GM04504 (cell line): Measurements from ENCODE around the gene LRRC8C.
"Not testable (repeated sequence)": the region's sequence is repeated elsewhere in the genome, so short reads cannot be mapped to it uniquely, and the experiment has no call there.

Source experiments
- DNase-seq: peaks from one replicate; pipeline ENCODE4 v3.0.0-alpha.2; 2012; ENCODE audit warnings: low read depth

Gene LRRC8C

DNA sequence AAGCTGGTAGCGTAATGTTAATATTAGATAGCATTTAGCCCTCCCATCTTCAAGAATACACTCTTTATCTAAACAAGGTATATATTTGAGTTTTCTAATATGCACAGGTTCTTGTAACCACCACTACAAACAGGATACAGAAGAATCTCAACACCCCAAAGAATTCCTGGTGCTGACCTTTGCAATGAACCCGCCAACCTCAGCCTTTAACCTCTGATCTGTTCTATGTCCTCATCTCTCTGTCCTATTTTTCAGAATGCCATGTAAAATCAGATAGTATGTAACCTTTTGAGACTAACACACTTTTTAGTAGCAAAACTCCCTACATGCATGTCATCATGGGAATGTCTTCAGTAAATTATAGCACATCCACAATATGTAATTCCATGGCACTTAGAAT lies 71.1 kb downstream of the LRRC8C start:
- no peak for DNase-seq

GRCh38 chr1:89704885-89705284 lies 72.0 kb downstream of the LRRC8C start:
- not testable (repeated sequence) for DNase-seq

DNA sequence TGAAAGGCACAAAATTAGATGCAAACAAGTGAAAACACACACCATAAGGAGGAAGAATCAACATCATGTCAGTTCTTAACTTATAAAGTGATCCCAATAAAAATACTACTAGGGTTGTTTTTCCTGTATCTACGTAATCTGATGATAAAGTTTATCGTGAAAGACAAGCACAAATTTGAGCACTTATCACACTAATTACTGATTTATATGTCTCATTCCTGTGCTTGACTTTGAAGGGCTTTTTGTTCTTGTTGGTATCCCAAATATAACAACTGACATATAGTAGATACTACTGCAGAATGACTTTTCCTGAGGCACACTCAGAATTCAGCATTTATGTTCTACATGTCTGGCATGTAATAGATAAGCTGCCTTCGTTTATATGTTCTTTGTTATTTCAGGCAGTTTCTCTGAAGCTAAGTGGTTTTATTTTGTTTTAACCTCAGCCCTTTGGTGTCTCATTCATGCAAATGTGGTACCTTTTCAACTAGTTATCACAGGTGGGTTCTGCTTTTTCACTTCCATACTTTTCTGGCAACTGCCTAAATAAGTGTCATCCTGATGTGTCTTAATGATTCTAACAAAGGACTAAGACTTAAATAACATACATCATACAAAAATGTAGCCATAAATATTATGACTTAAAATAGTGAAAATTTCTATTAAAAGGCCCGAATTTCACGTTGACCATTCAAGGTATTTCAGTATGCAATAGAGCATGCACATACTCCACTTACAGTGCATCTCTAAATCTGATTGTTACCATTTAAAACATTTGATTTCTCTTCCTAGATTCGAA lies 73.2 kb downstream of the LRRC8C start:
- DNase-seq, result no peak

DNA sequence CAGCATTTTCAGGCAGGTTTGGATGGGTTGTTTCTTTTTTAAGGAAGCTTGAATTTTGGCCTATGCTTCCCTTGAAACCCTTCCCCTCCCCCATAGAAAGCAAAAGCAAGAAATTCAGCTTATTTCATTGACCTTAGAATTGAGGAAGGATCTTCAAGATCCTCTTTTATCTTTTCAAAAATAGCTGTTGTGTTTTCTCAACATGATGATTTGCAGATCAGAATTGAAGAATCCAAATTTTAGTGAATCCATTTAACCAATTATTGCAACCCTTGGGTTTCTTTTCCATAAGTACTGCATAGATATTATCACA lies 73.7 kb downstream of the LRRC8C start:
- no peak for DNase-seq

- no peak for DNase-seq
Measured at GRCh38 chr1:89708751-89709375, 75.9 kb downstream of the LRRC8C start.

DNA sequence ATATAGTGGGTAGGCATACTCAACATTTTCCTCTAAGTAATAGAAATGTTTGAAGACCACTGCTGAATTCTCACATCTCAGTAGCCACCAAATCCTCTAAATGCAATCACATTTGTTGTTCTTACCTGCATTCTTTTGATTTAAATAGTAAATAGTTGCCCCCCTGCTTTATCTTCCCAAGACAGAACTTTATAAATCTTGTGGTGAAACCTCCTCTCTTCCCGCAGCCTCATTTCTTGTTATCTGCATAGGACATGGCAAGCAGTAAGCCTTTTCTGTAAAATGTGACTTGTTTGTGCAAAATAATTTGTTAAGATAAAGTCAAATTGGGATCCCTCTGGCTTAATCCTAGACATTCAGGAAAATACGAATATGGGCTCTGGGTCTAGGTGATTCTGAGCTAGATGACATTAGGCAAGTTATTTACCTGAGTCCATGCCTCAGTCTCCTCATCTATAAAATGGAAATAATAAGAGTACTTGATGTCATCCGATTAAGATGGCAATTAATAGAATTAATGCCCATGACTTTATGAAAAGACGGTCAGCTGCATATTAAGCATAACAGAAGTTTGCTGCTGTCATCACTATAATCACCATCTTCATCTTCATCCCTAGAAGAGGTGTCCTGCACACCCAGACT lies 77.7 kb downstream of the LRRC8C start:
- no peak for DNase-seq

DNA sequence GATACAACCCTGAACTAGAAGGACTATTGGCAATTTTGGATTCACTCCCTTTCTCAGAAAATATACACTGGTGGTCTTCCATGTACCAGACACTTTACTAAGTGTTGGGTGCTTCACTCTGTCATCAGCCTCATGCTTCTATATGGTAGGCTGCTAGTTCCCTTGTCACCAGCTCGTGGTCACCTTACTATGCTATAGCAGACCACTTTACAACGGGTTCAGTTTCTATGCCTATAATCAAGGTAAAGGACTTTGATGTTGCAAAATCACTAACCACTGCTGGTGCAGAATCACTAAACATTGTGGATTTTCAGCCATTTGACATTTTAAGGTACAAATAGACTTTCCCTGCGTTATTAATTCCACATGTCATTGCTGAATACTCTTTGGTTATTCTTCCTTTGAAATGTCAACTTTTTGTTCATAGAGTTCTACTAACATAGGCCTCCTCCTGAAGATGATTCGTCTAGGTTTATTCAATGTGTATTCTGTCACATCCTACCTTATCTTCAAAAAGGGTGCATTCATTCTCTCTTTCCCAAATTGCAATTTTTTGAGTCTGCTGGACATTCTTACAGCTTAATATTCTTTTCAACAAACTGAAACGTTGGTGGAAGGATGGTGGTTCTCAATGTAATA lies 78.3 kb downstream of the LRRC8C start:
- no peak for DNase-seq

DNA sequence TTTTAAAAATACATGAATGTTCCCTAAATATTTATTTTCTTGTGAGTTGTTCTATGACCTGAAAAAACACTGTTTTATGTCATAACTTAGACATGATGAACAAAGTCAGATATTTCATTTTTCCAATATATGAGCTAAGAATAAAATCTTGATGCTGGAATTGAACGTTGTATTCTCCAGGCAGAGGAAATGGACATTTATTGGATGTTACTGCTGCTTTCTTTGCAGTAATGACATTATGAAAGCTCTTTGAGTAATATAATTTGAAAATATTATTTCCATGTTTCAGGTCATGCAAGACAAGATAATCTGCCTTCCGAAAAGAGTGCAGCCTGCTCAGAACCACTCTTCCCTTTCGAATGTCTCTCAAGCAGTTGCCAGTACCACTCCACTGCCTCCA lies 79.5 kb downstream of the LRRC8C start:
- no peak for DNase-seq

- no peak for DNase-seq
Measured at GRCh38 chr1:89715677-89716076, 82.8 kb downstream of the LRRC8C start.

GRCh38 chr1:89719502-89720306 lies 86.8 kb downstream of the LRRC8C start:
- no peak for DNase-seq

DNA sequence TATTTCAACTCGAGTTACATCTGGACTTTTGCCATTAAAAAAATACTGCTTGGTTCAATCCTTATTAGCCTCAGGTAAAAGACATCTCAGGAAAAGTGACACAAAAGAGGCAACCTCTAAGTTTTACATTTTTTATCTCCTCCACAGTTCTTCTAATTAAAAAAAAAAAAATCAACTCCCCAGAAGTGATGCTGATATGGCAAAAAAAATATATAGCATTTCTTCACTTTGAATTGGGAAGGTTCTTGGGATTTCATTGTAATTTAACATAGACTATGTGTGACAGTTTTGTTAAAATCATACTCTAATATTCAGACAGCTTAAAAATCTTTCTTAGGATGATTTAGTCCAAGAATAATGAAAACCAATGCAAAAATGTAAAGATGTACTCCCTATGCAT lies 87.9 kb downstream of the LRRC8C start:
- no peak for DNase-seq

- no peak for DNase-seq
Measured at GRCh38 chr1:89721351-89721750, 88.4 kb downstream of the LRRC8C start.

DNA sequence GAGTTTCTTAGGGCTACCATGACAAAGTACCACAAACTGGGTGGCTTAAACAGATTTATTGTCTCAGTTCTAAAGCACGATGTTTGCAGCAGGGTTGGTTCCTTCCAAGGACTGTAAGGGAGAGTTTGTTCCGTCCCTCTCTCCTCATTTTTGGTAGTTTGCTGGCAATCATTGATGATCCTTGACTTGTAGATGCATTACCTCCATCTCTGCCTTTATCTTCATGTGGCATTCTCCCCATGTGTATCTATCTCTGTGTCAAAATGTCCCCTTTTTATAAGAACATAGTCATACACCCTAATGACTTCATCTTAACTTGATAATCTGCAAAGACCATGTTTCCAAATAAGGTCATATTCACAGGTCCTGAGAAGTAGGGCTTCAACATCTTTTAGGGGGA lies 90.2 kb downstream of the LRRC8C start:
- DNase-seq, result no peak

GRCh38 chr1:89723863-89724262 lies 90.9 kb downstream of the LRRC8C start:
- no peak for DNase-seq

DNA sequence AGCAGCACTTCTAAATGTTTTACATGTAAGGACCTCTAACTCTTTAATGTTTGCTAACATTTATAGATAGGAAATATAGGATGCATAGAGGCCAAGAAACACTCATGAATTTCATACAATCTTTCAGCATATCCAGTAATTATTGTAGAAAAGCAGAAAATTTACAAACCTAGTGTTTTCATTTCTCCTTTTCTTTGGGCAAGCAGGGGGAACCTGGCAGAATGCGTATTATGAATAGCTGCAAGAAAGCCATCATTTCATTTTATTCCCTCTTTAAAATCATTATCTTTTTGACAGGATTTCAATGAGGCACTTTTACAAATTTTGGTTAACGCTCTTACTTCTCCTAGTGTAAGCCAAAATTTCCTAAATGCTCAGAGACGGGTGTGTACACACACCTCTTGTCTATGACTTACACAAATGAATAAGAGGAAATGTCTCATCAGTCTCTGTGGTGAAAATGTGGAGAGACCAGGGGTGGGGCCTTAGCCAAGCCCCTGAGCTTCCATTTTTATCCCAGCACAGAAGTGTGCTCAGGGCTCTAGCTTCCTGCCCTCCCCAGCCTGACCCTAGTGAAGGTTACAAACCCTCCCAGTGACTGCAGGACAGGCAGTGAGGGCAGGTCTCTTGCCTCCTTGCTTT lies 91.6 kb downstream of the LRRC8C start:
- no peak for DNase-seq

DNA sequence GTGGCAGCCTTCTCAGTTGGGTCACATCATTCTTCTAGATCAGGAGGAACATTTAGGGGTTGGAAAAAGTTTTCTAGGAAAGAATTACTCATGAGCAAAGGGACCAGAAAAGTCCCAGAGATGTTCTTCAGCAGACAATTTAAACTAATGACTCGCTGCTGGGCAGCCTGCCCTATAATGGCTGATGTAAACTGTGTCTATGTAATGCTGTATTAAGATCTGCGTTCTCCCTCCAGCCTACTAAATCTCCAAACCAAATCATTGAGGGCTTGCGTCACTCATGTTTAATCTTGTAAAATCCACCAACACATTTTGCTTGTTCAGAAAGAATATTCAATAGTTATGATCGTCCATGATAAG lies 92.1 kb downstream of the LRRC8C start:
- peak; percentile 57 for DNase-seq

DNA sequence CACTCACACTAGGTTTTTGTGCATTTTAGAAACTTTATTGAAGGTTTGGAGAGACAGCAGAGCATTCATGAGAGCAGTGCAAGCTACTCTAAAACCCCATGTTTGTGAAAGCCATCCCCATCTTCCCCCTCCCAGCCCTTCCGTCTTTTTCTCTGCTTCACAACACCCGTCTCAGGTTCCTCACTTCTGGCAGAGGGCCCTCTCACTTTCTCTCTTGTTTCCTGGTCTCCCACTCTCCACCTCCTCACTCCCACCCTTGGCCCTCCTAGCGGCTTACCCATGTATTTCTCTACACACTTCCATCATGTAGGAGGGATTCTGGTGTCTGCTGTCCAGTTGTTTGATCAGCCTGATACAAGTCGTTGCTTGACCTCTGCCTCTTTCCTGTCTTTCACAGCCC lies 92.7 kb downstream of the LRRC8C start:
- no peak for DNase-seq

DNA sequence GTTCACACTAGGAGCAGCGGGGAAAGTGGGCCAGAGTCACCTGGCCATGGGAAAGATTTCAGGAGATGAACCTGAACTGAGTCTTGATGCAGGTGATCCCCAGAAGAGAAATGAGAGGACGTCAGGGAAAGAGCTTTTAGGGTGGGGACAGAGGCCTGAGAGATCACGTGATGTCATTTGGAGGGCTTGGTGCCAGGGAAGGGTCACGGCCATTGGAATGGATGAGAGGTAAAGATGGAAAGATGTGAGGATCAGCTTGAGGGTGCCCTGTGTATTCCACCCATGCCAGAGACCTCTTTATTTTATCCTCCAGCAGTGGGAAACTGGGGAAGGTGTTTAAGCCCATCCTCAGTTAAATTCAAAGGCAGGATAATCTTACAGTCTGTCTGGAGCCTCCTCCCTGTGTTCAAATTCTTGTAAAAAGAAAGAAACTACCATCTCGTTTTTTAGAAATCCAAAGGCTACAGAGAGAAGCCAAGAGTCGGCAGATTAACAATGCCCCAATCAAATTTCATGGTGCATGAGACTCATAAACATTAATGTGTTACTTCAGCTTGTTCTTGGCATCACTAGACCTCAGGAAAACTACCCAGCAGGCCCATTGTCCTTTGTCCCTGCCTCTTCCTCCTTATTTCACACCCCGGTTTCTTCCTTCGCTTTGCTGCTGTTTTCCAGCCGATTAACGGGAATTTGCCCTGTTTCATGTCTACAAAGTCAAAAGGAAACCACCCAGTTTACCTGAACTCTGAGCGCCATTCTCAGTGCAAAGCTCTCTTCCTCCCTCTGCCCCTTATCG lies 94.8 kb downstream of the LRRC8C start:
- no peak for DNase-seq

DNA sequence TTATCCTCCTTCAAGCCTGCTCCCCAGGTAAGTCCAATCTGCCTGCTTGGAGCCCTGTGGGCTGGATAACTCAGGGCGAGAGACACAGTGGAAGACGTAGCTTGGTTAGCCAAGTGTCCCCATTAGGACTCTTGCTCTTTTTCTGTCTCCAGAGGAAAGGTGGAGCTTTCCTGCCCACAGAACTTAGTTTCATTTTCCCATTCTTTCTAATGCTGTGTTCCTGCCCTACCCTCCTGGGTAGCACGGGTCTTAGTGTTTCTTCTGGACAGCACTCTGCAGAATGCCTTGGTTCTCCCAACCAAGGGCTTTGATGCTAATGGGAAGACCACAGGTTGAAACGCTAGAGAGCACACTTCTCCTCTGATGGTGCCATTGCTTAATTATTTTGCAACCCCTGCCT lies 95.5 kb downstream of the LRRC8C start:
- DNase-seq, result no peak

DNA sequence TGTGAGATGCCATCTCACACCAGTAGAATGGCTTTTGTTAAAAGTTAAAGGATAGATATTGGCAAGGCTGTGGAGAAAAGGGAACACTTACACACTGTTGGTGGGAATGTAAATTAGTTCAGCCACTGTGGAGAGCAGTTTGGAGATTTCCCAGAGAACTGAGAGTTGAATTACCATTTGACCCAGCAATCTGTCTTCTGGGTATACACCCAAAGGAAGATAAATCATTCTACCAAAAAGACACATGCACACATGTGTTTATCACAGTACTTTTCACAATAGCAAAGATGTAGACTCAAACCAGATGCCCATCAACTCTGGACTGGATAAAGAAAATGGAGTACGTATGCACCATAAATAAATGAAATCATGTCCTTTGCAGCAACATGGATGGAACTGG lies 99.3 kb downstream of the LRRC8C start:
- DNase-seq, result no peak

GRCh38 chr1:89732643-89733222 lies 99.8 kb downstream of the LRRC8C start:
- no peak for DNase-seq
